ENCODE results near the gene FEM1B.
A peak's percentile ranks its signal among the peaks of the same experiment; 100 is the strongest.

FEM1B gene

DNA sequence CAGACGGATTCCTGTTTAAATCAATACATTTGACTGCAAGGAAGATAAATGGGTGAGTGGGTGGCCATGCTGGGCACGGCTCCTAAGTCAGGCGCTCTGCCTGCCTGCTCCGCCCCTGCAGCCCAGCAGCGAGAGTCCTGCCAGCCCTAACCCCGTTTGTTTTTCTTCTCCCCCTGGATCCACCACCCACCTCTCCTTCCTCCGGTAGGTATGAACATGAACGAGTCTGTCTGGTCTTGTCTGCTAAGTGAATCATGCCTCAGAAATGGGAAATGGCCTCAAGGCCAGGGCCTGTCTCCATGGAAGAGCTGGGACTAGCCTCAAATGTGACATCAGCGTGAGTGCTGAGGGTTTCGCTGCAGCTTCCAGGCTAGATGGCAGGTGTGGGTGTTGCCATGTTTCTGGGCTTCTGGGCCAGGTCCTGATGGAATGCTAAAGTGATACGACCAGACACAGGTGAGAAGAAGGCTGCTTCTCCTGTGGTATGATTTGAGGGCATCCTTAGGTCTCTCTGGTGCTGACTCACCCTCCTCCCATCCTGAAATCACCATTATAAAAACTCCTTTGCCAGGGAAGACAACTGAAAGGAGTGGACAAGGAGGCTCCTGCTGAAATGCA, 5.6 kb upstream of the FEM1B start (continued):
- no peak for TF ChIP-seq ZNF239 (tag by site-specific recombination; IDR thresholded peaks at IDR 0.05)
- TF ChIP-seq ZNF138 (tag by site-specific recombination; IDR thresholded peaks at IDR 0.05; ENCODE audit: borderline replicate concordance), result no peak
- TF ChIP-seq KLF10 (tag by site-specific recombination; IDR thresholded peaks at IDR 0.05), result no peak
- TF ChIP-seq, protein P1, sequence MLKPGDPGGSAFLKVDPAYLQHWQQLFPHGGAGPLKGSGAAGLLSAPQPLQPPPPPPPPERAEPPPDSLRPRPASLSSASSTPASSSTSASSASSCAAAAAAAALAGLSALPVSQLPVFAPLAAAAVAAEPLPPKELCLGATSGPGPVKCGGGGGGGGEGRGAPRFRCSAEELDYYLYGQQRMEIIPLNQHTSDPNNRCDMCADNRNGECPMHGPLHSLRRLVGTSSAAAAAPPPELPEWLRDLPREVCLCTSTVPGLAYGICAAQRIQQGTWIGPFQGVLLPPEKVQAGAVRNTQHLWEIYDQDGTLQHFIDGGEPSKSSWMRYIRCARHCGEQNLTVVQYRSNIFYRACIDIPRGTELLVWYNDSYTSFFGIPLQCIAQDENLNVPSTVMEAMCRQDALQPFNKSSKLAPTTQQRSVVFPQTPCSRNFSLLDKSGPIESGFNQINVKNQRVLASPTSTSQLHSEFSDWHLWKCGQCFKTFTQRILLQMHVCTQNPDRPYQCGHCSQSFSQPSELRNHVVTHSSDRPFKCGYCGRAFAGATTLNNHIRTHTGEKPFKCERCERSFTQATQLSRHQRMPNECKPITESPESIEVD (tag by site-specific recombination; IDR thresholded peaks at IDR 0.05), result no peak
- peak; percentile 65; the same call in 1 of the 2 replicates for TF ChIP-seq YY1 (tag by site-specific recombination; IDR thresholded peaks at IDR 0.05)
- no peak for TF ChIP-seq ZNF544 (tag by site-specific recombination; IDR thresholded peaks at IDR 0.05)
- TF ChIP-seq, protein P2, sequence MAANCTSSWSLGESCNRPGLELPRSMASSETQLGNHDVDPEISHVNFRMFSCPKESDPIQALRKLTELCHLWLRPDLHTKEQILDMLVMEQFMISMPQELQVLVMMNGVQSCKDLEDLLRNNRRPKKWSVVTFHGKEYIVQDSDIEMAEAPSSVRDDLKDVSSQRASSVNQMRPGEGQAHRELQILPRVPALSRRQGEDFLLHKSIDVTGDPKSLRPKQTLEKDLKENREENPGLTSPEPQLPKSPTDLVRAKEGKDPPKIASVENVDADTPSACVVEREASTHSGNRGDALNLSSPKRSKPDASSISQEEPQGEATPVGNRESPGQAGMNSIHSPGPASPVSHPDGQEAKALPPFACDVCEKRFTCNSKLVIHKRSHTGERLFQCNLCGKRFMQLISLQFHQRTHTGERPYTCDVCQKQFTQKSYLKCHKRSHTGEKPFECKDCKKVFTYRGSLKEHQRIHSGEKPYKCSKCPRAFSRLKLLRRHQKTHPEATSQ (tag by site-specific recombination; IDR thresholded peaks at IDR 0.05), result no peak
- TF ChIP-seq ZSCAN23 (tag by site-specific recombination; IDR thresholded peaks at IDR 0.05), result no peak
- no peak for TF ChIP-seq ZNF16 (tag by site-specific recombination; IDR thresholded peaks at IDR 0.05; ENCODE audit: low read depth)
- TF ChIP-seq ZNF114 (tag by site-specific recombination; IDR thresholded peaks at IDR 0.05), result no peak
- TF ChIP-seq ZNF571 (tag by site-specific recombination; IDR thresholded peaks at IDR 0.05), result no peak
- TF ChIP-seq ZNF473 (tag by site-specific recombination; IDR thresholded peaks at IDR 0.05), result no peak
- no peak for TF ChIP-seq KLF9 (tag by site-specific recombination; IDR thresholded peaks at IDR 0.05; ENCODE audit: low read depth)
- no peak for TF ChIP-seq SETDB1 (IDR thresholded peaks at IDR 0.05; ENCODE audit: insufficient read length, low read length)
- no peak for TF ChIP-seq ZSCAN30 (tag by site-specific recombination; IDR thresholded peaks at IDR 0.05)
- TF ChIP-seq, protein P3, sequence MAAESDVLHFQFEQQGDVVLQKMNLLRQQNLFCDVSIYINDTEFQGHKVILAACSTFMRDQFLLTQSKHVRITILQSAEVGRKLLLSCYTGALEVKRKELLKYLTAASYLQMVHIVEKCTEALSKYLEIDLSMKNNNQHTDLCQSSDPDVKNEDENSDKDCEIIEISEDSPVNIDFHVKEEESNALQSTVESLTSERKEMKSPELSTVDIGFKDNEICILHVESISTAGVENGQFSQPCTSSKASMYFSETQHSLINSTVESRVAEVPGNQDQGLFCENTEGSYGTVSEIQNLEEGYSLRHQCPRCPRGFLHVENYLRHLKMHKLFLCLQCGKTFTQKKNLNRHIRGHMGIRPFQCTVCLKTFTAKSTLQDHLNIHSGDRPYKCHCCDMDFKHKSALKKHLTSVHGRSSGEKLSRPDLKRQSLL (tag by site-specific recombination; IDR thresholded peaks at IDR 0.05), result no peak
- TF ChIP-seq ZNF426 (tag by site-specific recombination; IDR thresholded peaks at IDR 0.05), result no peak
- no peak for TF ChIP-seq ZNF585B (tag by site-specific recombination; IDR thresholded peaks at IDR 0.05)
- TF ChIP-seq BCL11A (tag by site-specific recombination; IDR thresholded peaks at IDR 0.05; ENCODE audit: low read depth), result no peak
- no peak for TF ChIP-seq ZNF785 (tag by site-specific recombination; IDR thresholded peaks at IDR 0.05)
- TF ChIP-seq, protein P4, sequence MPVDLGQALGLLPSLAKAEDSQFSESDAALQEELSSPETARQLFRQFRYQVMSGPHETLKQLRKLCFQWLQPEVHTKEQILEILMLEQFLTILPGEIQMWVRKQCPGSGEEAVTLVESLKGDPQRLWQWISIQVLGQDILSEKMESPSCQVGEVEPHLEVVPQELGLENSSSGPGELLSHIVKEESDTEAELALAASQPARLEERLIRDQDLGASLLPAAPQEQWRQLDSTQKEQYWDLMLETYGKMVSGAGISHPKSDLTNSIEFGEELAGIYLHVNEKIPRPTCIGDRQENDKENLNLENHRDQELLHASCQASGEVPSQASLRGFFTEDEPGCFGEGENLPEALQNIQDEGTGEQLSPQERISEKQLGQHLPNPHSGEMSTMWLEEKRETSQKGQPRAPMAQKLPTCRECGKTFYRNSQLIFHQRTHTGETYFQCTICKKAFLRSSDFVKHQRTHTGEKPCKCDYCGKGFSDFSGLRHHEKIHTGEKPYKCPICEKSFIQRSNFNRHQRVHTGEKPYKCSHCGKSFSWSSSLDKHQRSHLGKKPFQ (tag by site-specific recombination; IDR thresholded peaks at IDR 0.05), result no peak
- no peak for TF ChIP-seq ZNF174 (tag by site-specific recombination; IDR thresholded peaks at IDR 0.05)
- no peak for TF ChIP-seq SCRT1 (tag by site-specific recombination; IDR thresholded peaks at IDR 0.05; ENCODE audit: borderline replicate concordance)
- TF ChIP-seq, protein P5, sequence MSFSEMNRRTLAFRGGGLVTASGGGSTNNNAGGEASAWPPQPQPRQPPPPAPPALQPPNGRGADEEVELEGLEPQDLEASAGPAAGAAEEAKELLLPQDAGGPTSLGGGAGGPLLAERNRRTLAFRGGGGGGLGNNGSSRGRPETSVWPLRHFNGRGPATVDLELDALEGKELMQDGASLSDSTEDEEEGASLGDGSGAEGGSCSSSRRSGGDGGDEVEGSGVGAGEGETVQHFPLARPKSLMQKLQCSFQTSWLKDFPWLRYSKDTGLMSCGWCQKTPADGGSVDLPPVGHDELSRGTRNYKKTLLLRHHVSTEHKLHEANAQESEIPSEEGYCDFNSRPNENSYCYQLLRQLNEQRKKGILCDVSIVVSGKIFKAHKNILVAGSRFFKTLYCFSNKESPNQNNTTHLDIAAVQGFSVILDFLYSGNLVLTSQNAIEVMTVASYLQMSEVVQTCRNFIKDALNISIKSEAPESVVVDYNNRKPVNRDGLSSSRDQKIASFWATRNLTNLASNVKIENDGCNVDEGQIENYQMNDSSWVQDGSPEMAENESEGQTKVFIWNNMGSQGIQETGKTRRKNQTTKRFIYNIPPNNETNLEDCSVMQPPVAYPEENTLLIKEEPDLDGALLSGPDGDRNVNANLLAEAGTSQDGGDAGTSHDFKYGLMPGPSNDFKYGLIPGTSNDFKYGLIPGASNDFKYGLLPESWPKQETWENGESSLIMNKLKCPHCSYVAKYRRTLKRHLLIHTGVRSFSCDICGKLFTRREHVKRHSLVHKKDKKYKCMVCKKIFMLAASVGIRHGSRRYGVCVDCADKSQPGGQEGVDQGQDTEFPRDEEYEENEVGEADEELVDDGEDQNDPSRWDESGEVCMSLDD (tag by site-specific recombination; IDR thresholded peaks at IDR 0.05), result no peak
- TF ChIP-seq, protein P6, sequence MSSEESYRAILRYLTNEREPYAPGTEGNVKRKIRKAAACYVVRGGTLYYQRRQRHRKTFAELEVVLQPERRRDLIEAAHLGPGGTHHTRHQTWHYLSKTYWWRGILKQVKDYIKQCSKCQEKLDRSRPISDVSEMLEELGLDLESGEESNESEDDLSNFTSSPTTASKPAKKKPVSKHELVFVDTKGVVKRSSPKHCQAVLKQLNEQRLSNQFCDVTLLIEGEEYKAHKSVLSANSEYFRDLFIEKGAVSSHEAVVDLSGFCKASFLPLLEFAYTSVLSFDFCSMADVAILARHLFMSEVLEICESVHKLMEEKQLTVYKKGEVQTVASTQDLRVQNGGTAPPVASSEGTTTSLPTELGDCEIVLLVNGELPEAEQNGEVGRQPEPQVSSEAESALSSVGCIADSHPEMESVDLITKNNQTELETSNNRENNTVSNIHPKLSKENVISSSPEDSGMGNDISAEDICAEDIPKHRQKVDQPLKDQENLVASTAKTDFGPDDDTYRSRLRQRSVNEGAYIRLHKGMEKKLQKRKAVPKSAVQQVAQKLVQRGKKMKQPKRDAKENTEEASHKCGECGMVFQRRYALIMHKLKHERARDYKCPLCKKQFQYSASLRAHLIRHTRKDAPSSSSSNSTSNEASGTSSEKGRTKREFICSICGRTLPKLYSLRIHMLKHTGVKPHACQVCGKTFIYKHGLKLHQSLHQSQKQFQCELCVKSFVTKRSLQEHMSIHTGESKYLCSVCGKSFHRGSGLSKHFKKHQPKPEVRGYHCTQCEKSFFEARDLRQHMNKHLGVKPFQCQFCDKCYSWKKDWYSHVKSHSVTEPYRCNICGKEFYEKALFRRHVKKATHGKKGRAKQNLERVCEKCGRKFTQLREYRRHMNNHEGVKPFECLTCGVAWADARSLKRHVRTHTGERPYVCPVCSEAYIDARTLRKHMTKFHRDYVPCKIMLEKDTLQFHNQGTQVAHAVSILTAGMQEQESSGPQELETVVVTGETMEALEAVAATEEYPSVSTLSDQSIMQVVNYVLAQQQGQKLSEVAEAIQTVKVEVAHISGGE (tag by site-specific recombination; conservative IDR thresholded peaks at IDR 0.05; ENCODE audit: low read depth), result no peak
- TF ChIP-seq ZNF404 (tag by site-specific recombination; IDR thresholded peaks at IDR 0.05), result no peak
- no peak for TF ChIP-seq ZNF560 (tag by site-specific recombination; IDR thresholded peaks at IDR 0.05; ENCODE audit: borderline replicate concordance)
- no peak for TF ChIP-seq SCRT2 (tag by site-specific recombination; IDR thresholded peaks at IDR 0.05)
